ENCODE results near the gene ERGIC1.

The ERGIC1 gene

DNA sequence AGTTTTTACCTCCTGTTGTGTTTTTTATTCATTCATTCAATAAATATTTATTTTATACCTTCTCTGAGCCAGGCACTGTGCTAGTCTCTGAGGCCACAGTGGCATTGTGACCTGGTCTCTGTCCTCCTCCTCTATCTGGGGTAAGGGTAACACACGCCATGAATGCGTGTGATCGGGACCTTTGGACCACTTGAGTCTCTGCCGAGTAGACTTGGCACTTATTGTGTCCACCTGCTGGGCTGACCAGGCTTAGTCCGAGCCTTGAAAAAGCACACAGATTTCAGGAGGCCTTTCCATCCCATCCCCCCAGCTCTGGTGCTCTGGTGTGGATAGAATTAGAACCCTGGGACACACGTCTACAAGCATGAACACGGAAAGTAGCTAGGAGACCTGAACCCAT, 58.7 kb downstream of the ERGIC1 start:
- Histone ChIP-seq H3K27me3 (ENCODE audit: low read length) (no peaks in the 10 kb centered on the region), H3K9me2 (replicated peaks; ENCODE audit: insufficient read depth, low read length) (no peaks in the 10 kb centered on the region), H3K4me2 (ENCODE audit: low read depth, low read length, poor library complexity, severe bottlenecking) (no peak overlapping the region), H3K79me2 (ENCODE audit: insufficient read depth, low read length) (no peaks in the 10 kb centered on the region), H3K9me3 (ENCODE audit: insufficient read depth, low read length) (no peaks in the 10 kb centered on the region), H3F3A (ENCODE audit: insufficient read depth) (no peaks in the 10 kb centered on the region), H3K9ac (ENCODE audit: low read length) (no peak overlapping the region), H4K20me1 (ENCODE audit: low read depth, low read length) (no peaks in the 10 kb centered on the region), H3K27ac (ENCODE audit: low read depth, low read length) (no peak overlapping the region), H3K4me3 (ENCODE audit: insufficient read depth, low read length, poor library complexity, severe bottlenecking) (no peak overlapping the region), H3K36me3 (ENCODE audit: low read length) (no peaks in the 10 kb centered on the region), H2AFZ (ENCODE audit: low read depth, low read length, severe bottlenecking) (no peak overlapping the region)
- TF ChIP-seq EZH2phosphoT487 (conservative IDR thresholded peaks at IDR 0.05; ENCODE audit: low read length) = no peak
- TF ChIP-seq, protein P1, sequence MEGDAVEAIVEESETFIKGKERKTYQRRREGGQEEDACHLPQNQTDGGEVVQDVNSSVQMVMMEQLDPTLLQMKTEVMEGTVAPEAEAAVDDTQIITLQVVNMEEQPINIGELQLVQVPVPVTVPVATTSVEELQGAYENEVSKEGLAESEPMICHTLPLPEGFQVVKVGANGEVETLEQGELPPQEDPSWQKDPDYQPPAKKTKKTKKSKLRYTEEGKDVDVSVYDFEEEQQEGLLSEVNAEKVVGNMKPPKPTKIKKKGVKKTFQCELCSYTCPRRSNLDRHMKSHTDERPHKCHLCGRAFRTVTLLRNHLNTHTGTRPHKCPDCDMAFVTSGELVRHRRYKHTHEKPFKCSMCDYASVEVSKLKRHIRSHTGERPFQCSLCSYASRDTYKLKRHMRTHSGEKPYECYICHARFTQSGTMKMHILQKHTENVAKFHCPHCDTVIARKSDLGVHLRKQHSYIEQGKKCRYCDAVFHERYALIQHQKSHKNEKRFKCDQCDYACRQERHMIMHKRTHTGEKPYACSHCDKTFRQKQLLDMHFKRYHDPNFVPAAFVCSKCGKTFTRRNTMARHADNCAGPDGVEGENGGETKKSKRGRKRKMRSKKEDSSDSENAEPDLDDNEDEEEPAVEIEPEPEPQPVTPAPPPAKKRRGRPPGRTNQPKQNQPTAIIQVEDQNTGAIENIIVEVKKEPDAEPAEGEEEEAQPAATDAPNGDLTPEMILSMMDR (IDR thresholded peaks at IDR 0.05; ENCODE audit: insufficient read depth, low read length, poor library complexity, severe bottlenecking) = no peak

DNA sequence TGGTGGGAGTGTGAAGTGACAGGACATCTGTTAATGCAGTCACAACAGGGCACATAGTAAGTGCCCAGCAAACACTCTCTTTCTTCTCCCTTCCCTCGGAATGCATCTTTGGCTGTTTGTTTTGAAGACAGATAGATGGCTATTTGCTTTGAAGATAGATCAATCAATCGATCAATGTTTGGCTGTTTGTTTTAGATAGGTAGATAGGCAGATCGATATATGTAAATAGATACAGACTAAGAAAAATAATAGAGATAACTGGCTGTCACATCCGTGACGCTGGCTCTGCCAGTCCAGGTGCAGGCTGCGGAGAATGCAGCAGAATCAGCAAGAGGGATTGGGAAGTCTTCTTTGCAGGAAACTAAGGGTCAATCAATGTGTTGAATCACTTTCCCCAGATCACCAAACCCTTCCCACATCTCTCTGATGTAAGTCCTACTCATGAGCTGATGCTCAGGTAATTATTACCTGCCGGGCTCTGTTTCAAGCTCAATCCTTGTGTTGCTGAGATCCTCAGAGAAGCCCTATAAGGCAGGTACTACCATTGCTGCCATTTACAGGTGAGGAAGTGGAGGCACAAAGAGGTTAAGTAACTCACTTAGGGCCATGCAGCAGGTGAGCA, 60.8 kb downstream of the ERGIC1 start:
- Histone ChIP-seq H3K9me2 (replicated peaks; ENCODE audit: insufficient read depth, low read length) (no peaks in the 10 kb centered on the region), H3K79me2 (ENCODE audit: insufficient read depth, low read length) (no peaks in the 10 kb centered on the region), H3K4me3 (ENCODE audit: insufficient read depth, low read length, poor library complexity, severe bottlenecking) (no peak overlapping the region), H3F3A (ENCODE audit: insufficient read depth) (no peaks in the 10 kb centered on the region), H3K36me3 (ENCODE audit: low read length) (no peaks in the 10 kb centered on the region), H3K9me3 (ENCODE audit: insufficient read depth, low read length) (no peaks in the 10 kb centered on the region), H3K9ac (ENCODE audit: low read length) (no peak overlapping the region), H2AFZ (ENCODE audit: low read depth, low read length, severe bottlenecking) (no peak overlapping the region), H4K20me1 (ENCODE audit: low read depth, low read length) (no peaks in the 10 kb centered on the region), H3K4me2 (ENCODE audit: low read depth, low read length, poor library complexity, severe bottlenecking) (no peak overlapping the region), H3K27ac (ENCODE audit: low read depth, low read length) (no peak overlapping the region), H3K27me3 (ENCODE audit: low read length) (no peaks in the 10 kb centered on the region)
- TF ChIP-seq, protein P1 (IDR thresholded peaks at IDR 0.05; ENCODE audit: insufficient read depth, low read length, poor library complexity, severe bottlenecking) = no peak
- TF ChIP-seq EZH2phosphoT487 (conservative IDR thresholded peaks at IDR 0.05; ENCODE audit: low read length) = no peak

DNA sequence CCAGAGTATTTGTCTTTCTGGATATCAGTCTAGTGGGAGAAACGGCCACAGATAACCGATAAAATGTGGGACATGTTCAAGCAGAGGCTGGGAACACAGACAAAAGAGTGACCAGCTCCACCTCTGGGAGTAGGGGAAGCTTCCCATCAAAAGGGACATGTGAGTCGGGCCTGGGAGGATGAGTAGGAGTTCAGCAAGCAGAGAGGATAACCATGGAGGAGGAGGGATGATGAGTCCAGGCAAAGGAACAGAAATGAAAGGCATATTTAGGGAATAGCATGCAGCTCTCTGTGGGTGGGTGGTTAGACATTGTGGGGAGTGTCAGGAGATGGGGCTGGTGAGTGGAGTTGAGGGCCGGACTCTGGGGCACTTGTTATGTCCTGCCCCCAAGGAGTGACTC, 61.5 kb downstream of the ERGIC1 start:
- no peak overlapping the region for H3K4me3 ChIP-seq (ENCODE audit: insufficient read depth, low read length, poor library complexity, severe bottlenecking)
- no peaks in the 10 kb centered on the region for H3K27me3 ChIP-seq (ENCODE audit: low read length)
- H3K4me2 ChIP-seq (ENCODE audit: low read depth, low read length, poor library complexity, severe bottlenecking) = no peak overlapping the region
- TF ChIP-seq, protein P1 (IDR thresholded peaks at IDR 0.05; ENCODE audit: insufficient read depth, low read length, poor library complexity, severe bottlenecking) = no peak
- no peak for TF ChIP-seq EZH2phosphoT487 (conservative IDR thresholded peaks at IDR 0.05; ENCODE audit: low read length)
- H3K9me2 ChIP-seq (replicated peaks; ENCODE audit: insufficient read depth, low read length) = no peaks in the 10 kb centered on the region
- no peaks in the 10 kb centered on the region for H3K9me3 ChIP-seq (ENCODE audit: insufficient read depth, low read length)
- no peaks in the 10 kb centered on the region for H3K36me3 ChIP-seq (ENCODE audit: low read length)
- no peak overlapping the region for H2AFZ ChIP-seq (ENCODE audit: low read depth, low read length, severe bottlenecking)
- H4K20me1 ChIP-seq (ENCODE audit: low read depth, low read length) = no peaks in the 10 kb centered on the region
- no peak overlapping the region for H3K9ac ChIP-seq (ENCODE audit: low read length)
- H3F3A ChIP-seq (ENCODE audit: insufficient read depth) = no peaks in the 10 kb centered on the region
- no peak overlapping the region for H3K27ac ChIP-seq (ENCODE audit: low read depth, low read length)
- H3K79me2 ChIP-seq (ENCODE audit: insufficient read depth, low read length) = no peaks in the 10 kb centered on the region
